Stomach (tissue), 4 donors: Measurements from ENCODE around the gene CD2BP2.
"Not testable (repeated sequence)": the region's sequence is repeated elsewhere in the genome, so short reads cannot be mapped to it uniquely, and the experiment has no call there.

Source experiments
- CTCF ChIP-seq, 7 experiments: fragments of 450-650 bp in 4 of 7; fragments of 200-600 bp in 3 of 7; sonication (generic) in 3 of 7; IDR thresholded peaks; one replicate each; pipeline ENCODE4 v1.5.1; 2016 to 2019; ENCODE audit warnings: antibody characterized with exemption in 7 of 7, control low read depth in 2 of 7, mild to moderate bottlenecking in 1 of 7
- POLR2A ChIP-seq, 4 donors: fragments of 450-650 bp; IDR thresholded peaks; one replicate each; pipeline ENCODE4 v1.6.1; 2016; ENCODE audit warnings: antibody characterized with exemption in 4 of 4, control low read depth in 2 of 4, mild to moderate bottlenecking in 1 of 4, moderate library complexity in 1 of 4

GRCh38 chr16:30318647-30319046 lies 36.5 kb downstream of the CD2BP2 start:
- not testable (repeated sequence) for TF ChIP-seq CTCF, POLR2A (IDR thresholded peaks at IDR 0.05)
